SK-N-SH (cell line): ENCODE data around the gene PYGM. TPM values are rescaled to one million over a fixed set of nuclear protein-coding genes. Genes with fewer than 3 reads are reported as not detected.

Source experiments
- CTCF ChIA-PET: fragments of 300-600, 350-600 bp; formaldehyde crosslinking; extraction: SDS; loops from one replicate; lab custom pipeline; 2021; lab: Yijun Ruan, JAX
- POLR2A ChIA-PET: fragments of 350-600 bp; sonication (Branson Sonifier 250); formaldehyde crosslinking; extraction: SDS; loops from one replicate; lab custom pipeline; 2020; ENCODE audit warnings: antibody characterized with exemption, inconsistent platforms; lab: Yijun Ruan, JAX
- DNase-seq: peaks from one replicate; pipeline ENCODE4 v3.0.0; 2012
- H2AFZ ChIP-seq: fragments of 200-600 bp; sonication (generic); 2 replicates; pipeline ENCODE4 v1.8.1; 2016; ENCODE audit warnings: antibody characterized with exemption, mild to moderate bottlenecking, low read depth
- H3F3A ChIP-seq: fragments of 200-600 bp; sonication (generic); replicated peaks from 2 replicates; pipeline ENCODE3; 2016; ENCODE audit warnings: antibody characterized with exemption, mild to moderate bottlenecking; ENCODE audit not compliant: insufficient read depth
- H3K27ac ChIP-seq, 2 experiments: fragments of 200-500 bp in 1 of 2; fragments of 200-600 bp in 1 of 2; sonication (Bioruptor generic) in 1 of 2; sonication (generic), shearing (Covaris generic) in 1 of 2; 2 replicates each; pipeline versions ENCODE4 v1.5.1 to v1.6.1; 2014 to 2016; ENCODE audit warnings: low read depth in 2 of 2, inconsistent platforms in 1 of 2, low read length in 1 of 2, mild to moderate bottlenecking in 1 of 2, mixed read lengths in 1 of 2
- H3K27me3 ChIP-seq: fragments of 200-600 bp; sonication (generic), shearing (Covaris generic); 2 replicates; pipeline ENCODE4 v1.6.1; 2016; ENCODE audit warnings: mixed run types; ENCODE audit not compliant: insufficient read depth
- H3K36me3 ChIP-seq, 2 experiments: fragments of 200-500 bp in 1 of 2; fragments of 200-600 bp in 1 of 2; sonication (Bioruptor generic) in 1 of 2; sonication (generic) in 1 of 2; replicated peaks in 1 of 2; 2 replicates each; pipeline versions ENCODE3 to v1.5.1; 2014 to 2016; ENCODE audit warnings: low read length in 1 of 2, mild to moderate bottlenecking in 1 of 2; ENCODE audit not compliant: insufficient read depth in 2 of 2, control insufficient read depth in 1 of 2
- H3K4me1 ChIP-seq, 2 experiments: fragments of 200-500 bp in 1 of 2; fragments of 200-600 bp in 1 of 2; sonication (Bioruptor generic) in 1 of 2; sonication (generic), shearing (Covaris generic) in 1 of 2; 2 replicates each; pipeline versions ENCODE4 v1.5.1 to v1.6.1; 2014 to 2016; ENCODE audit warnings: low read depth in 1 of 2, low read length in 1 of 2, mixed run types in 1 of 2; ENCODE audit not compliant: insufficient read depth in 2 of 2, control insufficient read depth in 1 of 2
- H3K4me2 ChIP-seq: fragments of 200-600 bp; sonication (generic), shearing (Covaris generic); 2 replicates; pipeline ENCODE4 v1.6.1; 2017; ENCODE audit warnings: mixed run types
- H3K4me3 ChIP-seq, 2 experiments: fragments of 200-500 bp in 1 of 2; fragments of 200-600 bp in 1 of 2; sonication (Bioruptor generic) in 1 of 2; sonication (generic), shearing (Covaris generic) in 1 of 2; 2 replicates each; pipeline versions ENCODE4 v1.5.1 to v1.8.1; 2014 to 2016; ENCODE audit warnings: low read depth in 2 of 2, inconsistent platforms in 1 of 2, low read length in 1 of 2, mild to moderate bottlenecking in 1 of 2, mixed read lengths in 1 of 2, moderate library complexity in 1 of 2
- H3K79me2 ChIP-seq: fragments of 200-600 bp; sonication (generic); 2 replicates; pipeline ENCODE4 v1.8.1; 2017; ENCODE audit warnings: mild to moderate bottlenecking; ENCODE audit not compliant: insufficient read depth
- H3K9ac ChIP-seq: fragments of 200-600 bp; sonication (generic); 2 replicates; pipeline ENCODE4 v1.6.1; 2017; ENCODE audit warnings: mixed run types
- H3K9me2 ChIP-seq: fragments of 200-600 bp; sonication (generic); 2 replicates; pipeline ENCODE4 v1.6.1; 2017; ENCODE audit warnings: mixed run types
- H3K9me3 ChIP-seq: fragments of 200-600 bp; sonication (generic); 2 replicates; pipeline ENCODE4 v1.6.1; 2017; ENCODE audit warnings: mixed run types, mild to moderate bottlenecking, moderate library complexity
- H4K20me1 ChIP-seq: fragments of 200-600 bp; sonication (generic); 2 replicates; pipeline ENCODE4 v1.6.1; 2017; ENCODE audit warnings: mild to moderate bottlenecking, mixed run types; ENCODE audit not compliant: insufficient read depth
- CTCF ChIP-seq: fragments of 200-600 bp; sonication (generic); IDR thresholded peaks from 2 replicates; pipeline ENCODE4 v1.6.1; 2017; ENCODE audit warnings: antibody characterized with exemption, mild to moderate bottlenecking, moderate library complexity
- ELF1 ChIP-seq: IDR thresholded peaks from 2 replicates; pipeline ENCODE4 v1.4.0; 2012
- EP300 ChIP-seq, 2 experiments: IDR thresholded peaks; 2 replicates each; pipeline versions ENCODE4 v1.4.0 to v1.6.1; 2012; ENCODE audit warnings: borderline replicate concordance in 1 of 2, low read depth in 1 of 2, low read length in 1 of 2
- FOSL2 ChIP-seq: IDR thresholded peaks from 2 replicates; pipeline ENCODE4 v1.4.0; 2012; ENCODE audit warnings: low read depth, mild to moderate bottlenecking, moderate library complexity, borderline replicate concordance
- FOXJ3 ChIP-seq: sonication (generic); formaldehyde crosslinking; IDR thresholded peaks from 2 replicates; pipeline ENCODE4 v1.5.1; 2020; ENCODE audit warnings: mild to moderate bottlenecking, missing genetic modification reagents
- GABPA ChIP-seq: IDR thresholded peaks from 2 replicates; pipeline ENCODE4 v1.4.0; 2012; ENCODE audit warnings: low read depth, mild to moderate bottlenecking
- GATA2 ChIP-seq: sonication (generic); formaldehyde crosslinking; IDR thresholded peaks from 2 replicates; pipeline ENCODE4 v1.5.0; 2020; ENCODE audit warnings: mild to moderate bottlenecking, missing genetic modification reagents
- JUND ChIP-seq: IDR thresholded peaks from 2 replicates; pipeline ENCODE4 v1.4.0; 2012
- MAX ChIP-seq: IDR thresholded peaks from 2 replicates; pipeline ENCODE4 v1.4.0; 2012; ENCODE audit warnings: low read depth
- MXI1 ChIP-seq: IDR thresholded peaks from 2 replicates; pipeline ENCODE4 v1.6.1; 2012; ENCODE audit warnings: mild to moderate bottlenecking, low read depth, low read length, improper control_type of control experiment
- NFIC ChIP-seq: IDR thresholded peaks from 2 replicates; pipeline ENCODE4 v1.4.0; 2012; ENCODE audit warnings: borderline replicate concordance
- NRF1 ChIP-seq: IDR thresholded peaks from 2 replicates; pipeline ENCODE4 v1.6.1; 2012; ENCODE audit warnings: low read depth, mild to moderate bottlenecking, low read length
- POLR2AphosphoS5 ChIP-seq: IDR thresholded peaks from 2 replicates; pipeline ENCODE4 v1.6.1; 2012; ENCODE audit warnings: low read depth, low read length
- RXRA ChIP-seq: IDR thresholded peaks from 2 replicates; pipeline ENCODE4 v1.4.0; 2012; ENCODE audit warnings: low read depth, mild to moderate bottlenecking, borderline replicate concordance
- SIN3A ChIP-seq: IDR thresholded peaks from 2 replicates; pipeline ENCODE4 v1.6.1; 2012; ENCODE audit warnings: low read depth, mild to moderate bottlenecking, low read length, moderate library complexity, borderline replicate concordance
- SMC3 ChIP-seq: IDR thresholded peaks from 2 replicates; pipeline ENCODE4 v1.6.1; 2012; ENCODE audit warnings: low read depth, low read length, improper control_type of control experiment
- TEAD4 ChIP-seq: IDR thresholded peaks from 2 replicates; pipeline ENCODE4 v1.4.0; 2012; ENCODE audit warnings: mild to moderate bottlenecking, borderline replicate concordance; ENCODE audit not compliant: insufficient read depth
- USF1 ChIP-seq: IDR thresholded peaks from 2 replicates; pipeline ENCODE4 v1.4.0; 2012; ENCODE audit warnings: low read depth, borderline replicate concordance
- YY1 ChIP-seq: IDR thresholded peaks from 2 replicates; pipeline ENCODE4 v1.4.0; 2012; ENCODE audit warnings: low read depth, mild to moderate bottlenecking
- ZBTB33 ChIP-seq: IDR thresholded peaks from 2 replicates; pipeline ENCODE4 v1.4.0; 2012; ENCODE audit warnings: low read depth, borderline replicate concordance
- WGBS: methylation state at CpG from one replicate; pipeline ENCODE4 v1.1.6; 2017; ENCODE audit warnings: low lambda C conversion rate; 5-methylcytosine and 5-hydroxymethylcytosine counted together
- polyA plus RNA-seq, 3 experiments: library from polyadenylated mRNA; depleted of rRNA; stranded (reverse); fragments of >200 nt; gene quantifications; 2 replicates each; pipeline ENCODE4 v1.2.3, GENCODE V29; 2012

The PYGM gene
- polyA plus RNA-seq, 1 of the 3 experiments (the other 2 are of a cell fraction) = 0.08 TPM

GRCh38 chr11:64742087-64742888, 17.5 kb downstream of the PYGM start:
- WGBS = 81% methylated on average over 22 of the region's 54 CpGs
- no peak for DNase-seq
- Histone ChIP-seq H3K4me2 (peak overlapping the region; percentile 79), H4K20me1 (no peaks in the 10 kb centered on the region), H3K27me3 (peaks cover 8% of the 10 kb centered on the region; the same call in 1 of the 2 replicates), H3K4me1 (peaks cover 16 to 17% of the 10 kb centered on the region in 2 experiments; a peak in 2 of 4 replicates), H3F3A (peaks cover 3% of the 10 kb centered on the region), H3K4me3 (peak overlapping the region in 1 of 2 experiments; percentile 49; a peak in 1 of 4 replicates), H3K79me2 (no peaks in the 10 kb centered on the region), H3K9ac (no peak overlapping the region), H3K27ac (no peak overlapping the region), H3K9me3 (no peaks in the 10 kb centered on the region), H2AFZ (no peak overlapping the region), H3K36me3 (no peaks in the 10 kb centered on the region), H3K9me2 (no peaks in the 10 kb centered on the region)
- ChIA-PET CTCF (interaction anchor here (0.5 to 4.2 kb wide), 30 partner anchors 8 to 1326 kb away, joined by 3 to 48 read pairs (median 5); partner anchors contain the start of gene NRXN2), POLR2A (interaction anchor here (0.6 kb wide), 1 partner anchor 20 kb away, joined by 3 read pairs; no protein-coding TSS in a partner anchor)
- TF ChIP-seq EP300 (IDR thresholded peaks at IDR 0.05; ENCODE audit: borderline replicate concordance in 1 of 2, low read depth in 1 of 2, low read length in 1 of 2) (no peak), SIN3A (no peak), POLR2AphosphoS5 (no peak), CTCF (no peak), FOSL2 (no peak), NRF1 (no peak), SMC3 (no peak), GABPA (no peak), JUND (no peak), ELF1 (no peak), GATA2 (CRISPR knock-in tag) (no peak), YY1 (no peak)

- Histone ChIP-seq H3K9me2 (no peaks in the 10 kb centered on the region), H3K4me1 (peaks cover 16 to 17% of the 10 kb centered on the region in 2 experiments; a peak in 2 of 4 replicates), H3K79me2 (no peaks in the 10 kb centered on the region), H3F3A (no peaks in the 10 kb centered on the region), H4K20me1 (no peaks in the 10 kb centered on the region), H3K4me2 (no peak overlapping the region), H3K27ac (no peak overlapping the region), H3K9me3 (no peaks in the 10 kb centered on the region), H3K27me3 (peaks cover 8% of the 10 kb centered on the region; the same call in 1 of the 2 replicates), H2AFZ (no peak overlapping the region), H3K9ac (no peak overlapping the region), H3K4me3 (no peak overlapping the region), H3K36me3 (no peaks in the 10 kb centered on the region)
- DNase-seq = no peak
- ChIA-PET CTCF (interaction anchor here (0.6 to 4.2 kb wide), 22 partner anchors 7 to 188 kb away, joined by 3 to 48 read pairs (median 5); no protein-coding TSS in a partner anchor), POLR2A (interaction anchor here (0.6 to 1.4 kb wide), 2 partner anchors 21 to 53 kb away, joined by 3 to 4 read pairs; no protein-coding TSS in a partner anchor)
- WGBS = 91% methylated on average over 22 of the region's 24 CpGs
- TF ChIP-seq USF1 = no peak
- no peak for TF ChIP-seq MXI1
- TF ChIP-seq NRF1 = no peak
- TF ChIP-seq FOXJ3 (CRISPR knock-in tag) = no peak
- TF ChIP-seq NFIC = no peak
- TF ChIP-seq TEAD4 = no peak
- no peak for TF ChIP-seq MAX
- TF ChIP-seq RXRA = no peak
- no peak for TF ChIP-seq ZBTB33
- TF ChIP-seq YY1 = no peak
- no peak for TF ChIP-seq POLR2AphosphoS5
- no peak for TF ChIP-seq GABPA
Observed at GRCh38 chr11:64741375-64742086, 18.2 kb downstream of the PYGM start.
